Epithelial cell of prostate (primary cell): ENCODE results near the gene RAC3.

ENCODE experiments used
- DNase-seq: peaks from one replicate; pipeline ENCODE4 v3.0.0-alpha.2; 2011; ENCODE audit warnings: low read depth, low spot score
- H3K27ac ChIP-seq: fragments of 450-650 bp; 2 replicates; pipeline ENCODE4 v1.5.1; 2017; ENCODE audit warnings: mild to moderate bottlenecking

RAC3 gene

DNA sequence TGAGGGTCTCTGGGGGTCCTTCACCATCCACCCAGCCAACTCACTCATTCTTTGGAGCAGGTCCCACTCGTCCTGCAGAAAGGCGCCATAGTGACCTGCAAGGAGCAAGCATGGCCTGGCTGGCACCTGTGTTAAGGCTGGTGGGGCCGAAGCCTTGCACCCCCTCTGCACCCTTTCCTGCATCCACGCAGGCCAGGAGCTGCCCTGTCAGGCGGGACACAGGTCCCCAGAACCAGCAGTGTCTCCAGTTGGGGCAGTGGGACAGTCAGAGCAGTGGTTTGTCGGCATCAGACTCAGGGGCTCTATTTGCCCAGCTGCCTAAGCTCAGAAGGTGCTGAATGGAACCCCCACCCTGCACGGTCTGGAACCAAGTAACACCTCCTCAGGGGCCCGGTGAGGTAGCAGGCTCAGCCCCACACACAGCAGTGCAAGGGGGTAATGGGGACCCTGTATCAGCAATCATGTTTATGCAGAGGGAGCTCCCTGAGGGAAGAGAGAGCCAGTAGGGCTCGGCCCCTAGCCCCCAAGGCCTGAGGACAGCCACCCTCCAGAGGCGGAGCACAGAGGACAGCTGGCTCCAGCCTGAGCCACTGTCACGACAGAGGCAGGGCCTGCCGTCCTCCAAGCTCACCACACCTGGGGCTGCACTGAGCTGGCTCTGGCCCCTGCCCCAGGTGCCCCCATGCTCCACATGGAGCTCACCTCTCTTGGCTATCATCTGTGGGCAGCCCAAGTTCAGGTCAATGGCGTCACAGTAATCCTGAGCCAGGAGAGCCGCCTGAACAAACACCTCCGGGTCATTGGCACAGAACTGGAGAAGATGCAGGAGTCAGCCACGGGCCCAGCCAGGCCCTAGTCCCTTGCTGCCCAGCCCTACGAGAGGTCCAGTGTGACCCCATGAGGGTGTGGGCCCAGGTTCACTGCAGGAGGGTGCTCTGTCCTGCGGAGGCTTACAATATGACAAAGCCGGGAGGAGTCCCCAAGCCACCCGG lies 32.2 kb downstream of the RAC3 start:
- DNase-seq, result no peak
- no peak overlapping the region for H3K27ac ChIP-seq

DNA sequence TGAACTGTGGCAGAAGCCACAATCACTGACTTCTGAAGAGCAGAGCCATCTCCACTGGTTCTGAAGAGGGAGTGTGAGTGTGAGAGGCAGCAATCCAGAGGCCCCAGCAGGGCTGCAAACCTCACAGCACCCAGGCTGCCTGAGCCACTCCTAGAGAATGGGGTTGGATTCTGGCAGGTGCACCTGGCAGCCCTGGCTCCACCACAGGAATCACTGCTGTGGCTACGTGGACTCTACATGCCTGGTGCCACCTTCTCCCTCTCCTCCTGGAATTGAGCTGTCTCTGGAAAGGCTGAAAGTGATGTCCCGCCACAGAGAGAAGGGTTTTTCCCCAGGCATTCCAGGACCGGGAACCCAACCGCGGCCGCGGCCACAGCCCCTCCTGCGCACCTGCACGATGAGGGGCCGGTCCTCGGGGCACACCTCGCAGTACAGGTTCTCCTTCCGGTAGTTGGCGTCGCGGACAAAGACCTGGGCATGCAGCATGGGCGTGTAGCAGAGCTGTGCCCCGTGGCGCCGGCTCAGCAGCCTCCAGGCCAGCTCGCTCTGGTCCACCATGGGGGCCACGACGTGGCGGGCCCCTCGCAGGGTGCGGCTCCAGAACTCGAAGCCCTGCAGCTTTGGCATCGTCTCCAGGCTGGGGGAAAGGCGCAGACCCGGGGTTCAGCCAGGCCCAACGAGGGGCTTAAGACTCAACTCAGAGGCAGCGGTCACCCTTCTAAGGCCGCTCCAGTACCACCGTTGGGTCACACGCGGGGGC lies 33.1 kb downstream of the RAC3 start:
- no peak for DNase-seq
- peak overlapping the region; percentile 36 for H3K27ac ChIP-seq

DNA sequence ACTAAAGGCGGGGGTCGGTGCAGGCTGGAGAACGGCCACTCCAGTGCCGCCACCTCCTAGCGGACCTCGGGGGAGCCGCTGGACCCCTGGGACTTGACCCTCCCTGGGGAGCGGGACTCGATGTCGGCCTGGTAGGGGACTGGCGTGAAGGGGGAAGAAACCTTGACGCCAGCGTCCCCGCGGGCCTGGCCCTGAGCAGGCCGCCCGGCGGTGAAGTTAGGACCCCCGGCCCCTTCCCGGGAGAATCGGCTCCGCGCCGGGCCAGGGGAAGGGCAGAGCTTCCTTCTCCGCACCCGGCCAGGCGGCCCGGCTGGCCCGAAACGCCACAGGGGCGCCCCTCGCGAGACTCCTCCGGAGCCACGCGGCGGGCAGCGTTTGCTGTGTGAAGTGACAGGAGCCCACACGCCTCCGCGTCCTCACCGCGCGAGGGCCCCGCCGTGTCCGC lies 33.7 kb downstream of the RAC3 start:
- peak overlapping the region; percentile 36 for H3K27ac ChIP-seq

DNA sequence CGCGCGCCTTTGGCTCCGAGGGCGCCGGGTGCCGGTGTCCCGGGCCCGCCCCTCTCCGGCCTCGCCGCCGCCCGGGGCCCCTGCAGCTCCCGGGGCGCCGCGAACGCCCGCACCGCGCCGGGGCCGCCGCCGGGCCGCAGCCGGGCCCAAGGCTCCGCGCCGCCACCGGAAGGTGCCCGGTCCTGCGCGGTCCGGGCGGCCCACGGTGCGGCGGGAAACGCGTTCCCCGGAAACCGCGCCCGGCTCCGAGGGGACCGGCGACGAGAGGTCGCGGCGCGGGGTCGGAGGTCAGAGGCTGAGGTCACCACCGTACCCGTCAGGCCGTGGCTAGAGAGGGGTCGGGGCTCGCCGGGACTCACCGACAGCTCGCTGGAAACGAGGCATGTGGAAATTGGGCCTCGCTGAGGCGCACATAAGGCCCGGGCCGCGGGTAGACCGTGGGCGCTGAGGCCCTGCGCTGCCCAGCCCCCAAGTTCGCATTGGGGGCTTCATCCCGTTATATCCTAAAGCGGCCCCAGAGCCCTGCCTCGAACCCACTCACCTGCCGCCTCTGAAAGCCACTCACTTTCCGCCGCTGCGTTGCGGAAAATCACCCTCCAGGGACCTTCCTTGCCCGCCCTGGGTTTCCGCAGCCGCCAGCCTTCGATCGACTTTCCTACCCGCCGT lies 34.3 kb downstream of the RAC3 start, which contains the start of gene DUS1L:
Gene DUS1L (minus strand): TSS at position 167 of the 666 bp plus-strand sequence. CDS start 745 bp downstream, outside the sequence.
- no peak for DNase-seq
- H3K27ac ChIP-seq, result peak within 1 kb of the TSS; percentile 36

More for the DNA sequence above, 33.7 kb downstream of the RAC3 start:
- no peak for DNase-seq

DNA sequence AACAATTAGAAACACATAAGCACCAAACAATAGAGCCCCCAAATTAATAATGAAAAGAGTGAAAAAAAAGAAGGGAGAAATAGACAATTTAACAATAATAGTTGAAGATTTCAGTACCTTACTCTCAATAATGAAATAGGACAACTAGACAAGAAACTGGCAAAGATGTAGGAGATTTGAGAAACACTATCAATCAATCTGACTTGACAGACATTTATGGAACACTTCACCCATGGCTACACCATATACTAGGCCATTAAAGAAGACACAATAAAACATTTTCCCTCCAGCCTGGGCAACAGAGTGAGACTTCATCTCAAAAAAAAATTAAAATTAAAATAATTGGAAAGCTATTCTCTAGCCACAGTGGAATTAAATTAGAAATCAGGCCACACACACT lies 39.1 kb downstream of the RAC3 start:
- no peak overlapping the region for H3K27ac ChIP-seq
- no peak for DNase-seq

DNA sequence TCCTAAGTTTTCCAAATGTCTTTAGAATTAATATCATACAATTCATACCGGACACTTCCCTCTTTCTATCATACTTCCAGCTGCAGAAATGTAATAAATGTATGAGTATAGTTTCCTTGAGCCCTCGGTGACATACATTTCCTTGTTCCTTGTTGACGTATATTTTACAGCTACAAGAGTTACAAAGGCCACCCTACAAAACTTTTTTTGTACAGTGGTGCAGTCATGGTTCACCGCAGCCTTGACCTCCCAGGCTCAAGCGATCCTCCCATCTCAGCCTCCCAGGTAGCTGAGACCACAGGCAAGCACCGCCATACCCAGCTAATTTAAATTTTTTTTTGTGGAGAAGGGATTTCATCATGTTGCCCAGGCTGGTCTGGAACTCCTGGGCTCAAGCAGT lies 41.3 kb downstream of the RAC3 start:
- DNase-seq, result no peak
- no peak overlapping the region for H3K27ac ChIP-seq

DNA sequence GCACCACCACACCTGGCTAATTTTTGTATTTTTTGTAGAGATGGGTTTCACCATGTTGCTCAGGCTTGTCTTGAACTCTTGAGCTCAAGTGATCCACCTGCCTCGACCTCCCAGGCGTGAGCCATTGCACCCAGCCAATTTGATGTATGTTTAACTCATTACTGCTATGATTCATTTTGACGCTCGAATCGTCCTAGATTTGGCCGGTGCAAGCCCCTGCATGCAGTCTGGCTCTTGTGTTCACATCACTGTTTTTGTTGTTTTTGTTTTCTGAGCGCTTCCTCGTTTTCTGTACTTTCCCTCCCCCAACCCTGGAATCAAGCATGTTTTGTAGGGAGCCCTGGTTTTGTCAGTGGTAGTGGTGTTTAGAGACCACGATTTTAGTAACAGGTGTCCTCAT lies 42.0 kb downstream of the RAC3 start:
- no peak for DNase-seq
- H3K27ac ChIP-seq, result no peak overlapping the region

DNA sequence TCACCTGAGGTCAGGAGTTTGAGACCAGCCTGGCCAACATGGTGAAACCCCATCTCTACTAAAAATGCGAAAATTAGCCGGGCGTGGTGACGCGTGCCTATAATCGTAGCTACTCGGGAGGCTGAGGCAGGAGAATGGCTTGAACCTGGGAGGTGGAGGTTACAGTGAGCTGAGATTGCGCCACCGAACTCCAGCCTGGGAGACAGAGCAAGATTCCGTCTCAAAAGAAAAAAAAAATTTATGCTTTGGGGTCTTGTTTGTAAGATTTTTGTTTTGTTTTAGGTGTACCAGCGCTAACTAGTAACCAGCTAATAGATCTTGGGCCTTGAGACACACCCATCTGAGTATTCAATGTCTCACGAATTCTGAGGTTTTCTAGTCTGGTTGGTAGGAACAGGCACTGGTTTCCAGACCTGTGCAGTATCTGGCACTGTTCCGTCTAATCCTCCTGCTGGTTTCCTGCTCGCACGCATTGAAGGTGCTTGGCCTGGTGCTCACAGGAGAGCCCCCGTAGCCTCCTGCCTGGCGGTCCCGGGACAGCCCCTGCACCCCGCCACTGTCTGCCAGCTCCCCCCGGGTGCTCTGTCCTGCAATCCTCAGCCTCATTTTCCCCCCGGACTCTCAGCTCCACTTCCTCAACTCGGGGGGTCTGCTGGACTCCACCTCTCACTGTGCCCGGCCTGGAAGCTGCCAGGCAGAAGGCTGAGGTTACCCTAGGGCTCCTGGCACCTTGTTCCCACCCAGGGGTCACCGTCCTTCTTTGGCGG lies 44.7 kb downstream of the RAC3 start:
- no peak overlapping the region for H3K27ac ChIP-seq
- no peak for DNase-seq

DNA sequence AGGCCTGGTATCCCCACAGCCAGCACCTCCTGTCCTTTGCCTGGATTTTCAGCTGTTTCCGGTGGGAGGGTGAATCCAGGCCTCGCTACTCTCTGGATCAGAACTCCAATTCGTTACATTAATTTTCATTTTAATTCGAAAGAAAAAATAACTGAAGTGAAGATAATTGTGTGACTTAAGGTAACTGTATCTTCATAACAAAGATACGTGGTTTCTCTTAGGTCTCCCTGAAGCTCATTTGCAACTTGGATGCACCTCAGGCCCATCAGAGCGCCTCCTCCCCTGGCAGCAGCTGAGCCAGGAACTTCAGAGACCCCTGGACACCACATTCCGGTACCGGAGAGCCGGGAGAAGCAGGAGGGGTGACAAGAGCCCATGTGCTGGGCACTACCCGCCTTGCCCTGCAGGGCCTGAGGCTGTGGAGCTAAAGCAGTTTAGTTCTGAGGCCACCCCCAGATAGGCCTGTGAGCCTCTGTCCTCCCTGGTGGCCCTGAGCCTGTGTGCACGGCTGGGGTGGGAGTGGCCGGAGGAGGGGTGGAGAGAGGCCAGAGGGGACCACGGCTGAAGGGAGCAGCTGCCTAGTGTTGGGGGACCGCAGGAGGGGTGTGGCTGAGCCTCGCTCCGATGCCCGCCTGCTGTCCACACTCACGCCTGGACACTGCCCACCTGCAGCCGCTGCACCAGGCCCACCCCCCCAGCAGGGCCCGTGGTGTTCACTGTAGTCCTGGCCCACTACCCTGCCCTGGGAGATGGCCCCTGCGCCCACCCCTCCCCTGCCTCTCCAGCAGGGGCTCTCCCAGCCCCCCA lies 45.5 kb downstream of the RAC3 start:
- H3K27ac ChIP-seq, result no peak overlapping the region
- DNase-seq, result no peak

DNA sequence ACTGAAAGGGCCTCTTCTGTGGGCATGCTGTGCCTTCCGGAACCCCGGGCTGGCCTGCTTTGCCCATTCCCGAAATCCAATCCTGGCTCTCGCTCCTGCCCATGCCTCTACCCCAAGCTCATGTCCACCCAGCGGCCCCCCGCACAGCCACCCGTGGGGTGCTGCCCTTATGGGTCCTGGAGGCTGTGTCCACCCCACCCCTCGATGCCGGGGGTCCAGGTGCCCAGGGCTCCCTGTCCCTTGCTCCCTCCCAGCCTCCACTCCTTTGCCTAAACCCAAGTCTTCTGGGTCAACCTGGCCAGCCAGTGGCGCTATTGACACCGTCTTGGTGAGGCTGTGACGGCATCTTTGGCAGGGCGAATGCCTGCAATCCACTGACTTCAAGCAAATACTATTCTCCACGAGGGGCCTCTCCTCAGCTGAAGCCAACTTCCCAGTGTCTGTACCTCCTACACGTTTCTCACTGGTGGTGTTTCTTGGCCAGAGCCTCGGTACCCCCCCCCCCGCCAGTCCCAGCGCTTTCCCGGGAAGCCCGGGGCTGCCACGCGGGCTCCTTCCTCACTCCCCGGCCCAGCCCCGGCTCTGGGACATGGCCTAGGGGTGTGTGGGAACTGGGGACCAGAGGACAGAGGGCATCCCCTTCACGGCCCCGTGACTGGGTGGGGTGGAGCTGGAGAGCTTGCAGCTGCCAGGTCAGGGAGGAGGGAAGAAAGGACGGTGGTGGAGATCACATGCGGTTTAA lies 46.3 kb downstream of the RAC3 start:
- no peak overlapping the region for H3K27ac ChIP-seq
- no peak for DNase-seq

DNA sequence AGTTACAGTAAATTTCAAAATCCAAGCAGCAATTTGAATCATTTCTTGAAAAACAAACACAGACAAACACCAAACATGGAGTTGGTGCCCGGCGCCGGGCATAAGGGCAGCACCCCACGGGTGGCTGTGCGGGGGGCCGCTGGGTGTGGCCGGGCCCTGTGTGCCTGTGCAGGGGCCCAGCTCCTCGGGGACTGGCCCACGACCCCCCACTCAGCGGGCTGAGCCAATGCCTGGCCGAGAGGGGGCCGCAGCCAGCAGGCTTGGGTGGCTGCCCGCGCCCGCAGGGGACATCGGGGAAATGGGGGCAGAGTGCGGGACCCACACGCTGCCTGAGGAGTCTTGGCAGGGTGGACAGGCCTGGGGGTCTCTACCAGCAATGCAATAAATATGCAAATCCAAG lies 47.0 kb downstream of the RAC3 start:
- no peak overlapping the region for H3K27ac ChIP-seq
- no peak for DNase-seq

DNA sequence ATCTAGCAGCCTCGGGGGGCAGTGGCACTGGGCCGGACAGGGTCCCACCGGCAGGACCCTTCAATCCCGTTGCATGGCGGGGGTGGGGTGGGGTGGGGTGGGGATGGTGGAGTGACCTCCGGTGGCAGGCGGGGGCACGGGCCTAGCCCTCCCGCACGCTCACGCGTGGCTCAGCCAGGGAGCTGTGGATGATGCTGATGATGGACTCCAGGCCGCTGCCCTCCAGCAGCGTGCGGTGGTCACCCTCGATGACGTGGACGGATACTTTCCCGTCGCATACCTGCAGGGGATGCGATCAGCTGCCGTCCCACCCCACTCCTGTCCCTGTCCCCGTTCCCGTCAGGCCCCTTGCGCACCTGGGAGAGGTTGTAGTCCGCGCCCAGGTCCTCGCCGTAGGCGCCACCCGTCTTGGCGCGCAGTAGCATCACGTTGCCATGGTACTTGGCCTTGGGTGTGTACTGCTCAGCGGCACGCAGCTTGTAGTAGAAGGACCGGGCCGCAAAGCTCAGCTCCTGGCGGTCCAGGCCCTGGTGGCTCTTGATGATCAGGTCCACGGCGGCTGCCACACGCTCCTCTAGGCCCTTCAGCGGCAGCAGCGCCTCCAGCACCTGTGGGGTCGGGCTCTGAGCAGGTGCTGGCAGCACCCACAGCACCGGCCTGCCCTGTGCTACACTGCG lies 47.7 kb downstream of the RAC3 start:
- DNase-seq, result no peak
- no peak overlapping the region for H3K27ac ChIP-seq

DNA sequence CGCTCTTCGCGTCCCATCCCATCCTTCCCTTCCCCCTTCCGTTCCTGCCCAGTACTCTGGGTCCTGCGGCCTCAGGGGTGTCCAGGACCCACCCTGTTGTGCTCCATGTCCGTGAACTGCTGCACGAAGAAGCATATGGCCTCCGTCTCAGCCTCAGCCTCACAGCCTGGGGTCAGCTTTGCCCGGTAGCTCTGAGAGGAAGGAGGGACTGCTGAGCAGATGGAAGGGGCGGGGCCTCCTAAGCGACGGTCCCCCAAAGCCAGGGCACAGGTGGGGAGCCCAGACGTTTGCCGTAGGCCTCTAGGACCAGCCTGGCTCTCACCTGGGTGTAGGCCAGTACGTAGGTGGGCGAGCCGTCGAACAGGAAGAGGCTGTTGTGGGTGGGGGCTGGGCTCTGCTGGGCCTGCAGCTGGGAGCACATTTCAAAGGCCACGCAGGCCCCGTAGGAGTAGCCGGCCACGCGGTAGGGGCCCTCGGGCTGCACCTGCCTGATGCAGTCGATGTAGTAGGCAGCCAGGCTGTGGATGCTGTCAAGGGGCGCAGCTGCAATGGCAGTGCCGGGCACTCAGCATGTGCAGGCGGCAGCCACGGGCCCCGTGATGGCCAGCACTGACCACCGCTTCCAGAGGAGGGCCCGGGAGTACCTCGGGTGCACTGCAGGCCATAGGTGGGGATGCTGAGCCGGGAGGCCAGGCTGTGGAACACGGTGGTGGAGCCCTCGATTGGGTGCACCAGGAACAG lies 48.7 kb downstream of the RAC3 start:
- DNase-seq, result no peak
- H3K27ac ChIP-seq, result no peak overlapping the region

DNA sequence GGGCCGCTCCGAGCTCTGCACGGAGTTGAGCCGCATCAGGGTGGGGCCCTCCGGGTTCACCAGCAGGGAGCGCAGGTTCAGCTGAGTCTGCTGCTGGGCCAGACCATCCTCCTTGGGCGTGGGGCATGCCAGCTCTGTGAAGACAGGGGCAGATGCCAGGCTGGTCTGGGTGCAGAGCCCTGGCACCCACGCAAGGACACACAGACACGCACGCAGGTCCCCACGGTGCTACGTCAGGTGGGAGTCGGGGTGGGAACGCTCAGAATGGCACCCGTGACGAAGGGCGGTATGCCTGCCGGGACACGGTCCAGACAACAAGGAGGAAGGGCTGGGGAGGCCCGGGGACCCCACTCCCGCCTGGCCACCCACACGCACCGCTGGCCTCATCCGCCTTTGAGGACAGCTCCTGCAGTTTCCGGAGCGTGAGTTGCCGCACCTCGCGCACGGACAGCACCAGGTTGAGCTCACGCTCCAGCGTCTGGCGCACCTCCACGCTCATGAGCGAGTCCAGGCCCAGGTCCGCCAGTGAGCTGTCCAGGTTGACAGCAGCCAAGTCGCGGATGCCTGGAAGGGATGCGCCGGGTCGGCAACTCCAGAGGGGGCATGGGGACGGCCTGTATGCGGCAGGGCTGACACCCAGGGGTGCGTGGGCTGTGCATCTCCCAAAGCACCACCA lies 49.4 kb downstream of the RAC3 start:
- DNase-seq, result no peak

DNA sequence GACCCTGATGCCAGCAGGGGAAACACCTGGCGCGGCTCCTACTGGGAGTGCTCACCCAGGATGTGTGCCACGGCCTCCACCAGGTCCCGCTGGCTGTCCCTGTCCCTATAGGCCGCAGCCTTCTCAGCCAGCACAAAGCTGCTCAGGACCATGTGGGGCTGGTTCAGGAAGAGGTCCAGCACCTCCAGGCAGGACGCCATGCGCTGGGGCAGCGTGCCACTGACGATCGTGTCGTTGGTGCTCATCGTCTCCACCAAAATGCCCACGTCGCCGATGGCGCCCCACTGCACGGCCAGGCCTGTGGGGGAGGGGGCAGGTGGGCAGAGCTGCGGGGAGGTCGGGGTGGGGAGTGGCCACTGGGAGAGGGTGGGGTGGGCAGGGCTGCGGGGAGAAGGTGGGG lies 50.1 kb downstream of the RAC3 start:
- H3K27ac ChIP-seq, result no peak overlapping the region
- no peak for DNase-seq

More for the DNA sequence above, 49.4 kb downstream of the RAC3 start:
- H3K27ac ChIP-seq, result no peak overlapping the region

DNA sequence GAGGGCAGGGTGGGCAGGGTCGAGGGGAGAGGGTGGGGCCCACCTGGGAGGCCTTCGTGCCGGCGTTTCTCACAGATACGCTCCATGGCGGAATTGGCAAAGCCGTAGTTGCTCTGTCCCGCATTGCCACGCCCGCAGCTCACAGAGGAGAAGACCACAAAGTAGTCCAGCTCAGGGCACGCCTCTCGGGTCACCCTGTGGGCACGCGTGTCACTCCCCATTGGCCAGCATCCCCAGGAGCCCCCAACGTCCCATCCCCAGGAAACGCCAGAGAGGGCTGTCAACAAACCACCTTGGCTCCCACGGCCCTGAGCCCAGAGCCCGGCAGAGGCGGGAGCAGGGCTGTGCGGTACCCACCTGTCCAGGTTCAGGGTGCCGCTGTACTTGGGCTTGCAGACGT lies 50.5 kb downstream of the RAC3 start:
- H3K27ac ChIP-seq, result no peak overlapping the region

DNA sequence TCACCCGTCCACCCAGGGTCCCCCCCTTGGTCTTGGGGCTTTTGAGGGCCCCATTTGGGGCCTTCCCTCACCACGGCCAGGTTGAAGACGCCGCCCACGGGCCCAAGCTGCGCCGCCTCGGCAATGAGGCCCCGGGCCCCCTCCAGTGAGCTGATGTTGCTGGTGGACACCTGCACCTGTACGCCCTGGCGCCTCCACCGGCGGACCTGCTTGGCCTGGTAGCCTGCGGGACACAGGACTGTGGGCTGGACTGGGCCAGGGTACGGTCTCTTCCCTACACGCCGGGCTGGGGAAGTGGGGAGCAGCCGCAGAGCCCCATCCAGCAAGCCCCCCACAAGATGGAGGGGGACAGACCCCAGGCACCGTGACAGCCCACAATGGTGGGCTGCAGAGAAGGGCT lies 51.0 kb downstream of the RAC3 start:
- no peak overlapping the region for H3K27ac ChIP-seq
- no peak for DNase-seq

More for the DNA sequence above, 50.5 kb downstream of the RAC3 start:
- DNase-seq, result no peak
